Ishikawa (cell line): ENCODE data around the gene EIF5.

Source experiments
- CEBPB ChIP-seq: IDR thresholded peaks from 2 replicates; pipeline ENCODE4 v1.6.1; 2012
- CREB1 ChIP-seq: IDR thresholded peaks from 2 replicates; pipeline ENCODE4 v1.6.1; 2012; ENCODE audit warnings: low read depth
- EGR1 ChIP-seq: IDR thresholded peaks from 2 replicates; pipeline ENCODE4 v1.6.1; 2012
- EP300 ChIP-seq: IDR thresholded peaks from 2 replicates; pipeline ENCODE4 v1.6.1; 2012; ENCODE audit warnings: borderline replicate concordance
- FOXM1 ChIP-seq: IDR thresholded peaks from 2 replicates; pipeline ENCODE4 v1.6.1; 2012; ENCODE audit warnings: low read depth, borderline replicate concordance
- NFIC ChIP-seq: IDR thresholded peaks from 2 replicates; pipeline ENCODE4 v1.6.1; 2012
- RAD21 ChIP-seq: IDR thresholded peaks from 2 replicates; pipeline ENCODE4 v1.6.1; 2012; ENCODE audit warnings: low read depth
- TAF1 ChIP-seq: IDR thresholded peaks from 2 replicates; pipeline ENCODE4 v1.6.1; 2012; ENCODE audit warnings: low read depth, mild to moderate bottlenecking
- TCF12 ChIP-seq: IDR thresholded peaks from 2 replicates; pipeline ENCODE4 v1.6.1; 2012; ENCODE audit warnings: low read depth
- TEAD4 ChIP-seq: IDR thresholded peaks from 2 replicates; pipeline ENCODE4 v1.6.1; 2012
- YY1 ChIP-seq: IDR thresholded peaks from 2 replicates; pipeline ENCODE4 v1.6.1; 2012; ENCODE audit warnings: low read depth
- ZBTB7A ChIP-seq: IDR thresholded peaks from 2 replicates; pipeline ENCODE4 v1.6.1; 2012; ENCODE audit warnings: low read depth
- TF ChIP-seq, protein P1 (sequence below): IDR thresholded peaks from 2 replicates; pipeline ENCODE4 v1.6.1; 2012
- TF ChIP-seq, protein P2 (sequence below): IDR thresholded peaks from 2 replicates; pipeline ENCODE4 v1.6.1; 2012
- TF ChIP-seq, protein P3 (sequence below): IDR thresholded peaks from 2 replicates; pipeline ENCODE4 v1.6.1; 2012; ENCODE audit warnings: low read depth, mild to moderate bottlenecking

EIF5 gene

DNA sequence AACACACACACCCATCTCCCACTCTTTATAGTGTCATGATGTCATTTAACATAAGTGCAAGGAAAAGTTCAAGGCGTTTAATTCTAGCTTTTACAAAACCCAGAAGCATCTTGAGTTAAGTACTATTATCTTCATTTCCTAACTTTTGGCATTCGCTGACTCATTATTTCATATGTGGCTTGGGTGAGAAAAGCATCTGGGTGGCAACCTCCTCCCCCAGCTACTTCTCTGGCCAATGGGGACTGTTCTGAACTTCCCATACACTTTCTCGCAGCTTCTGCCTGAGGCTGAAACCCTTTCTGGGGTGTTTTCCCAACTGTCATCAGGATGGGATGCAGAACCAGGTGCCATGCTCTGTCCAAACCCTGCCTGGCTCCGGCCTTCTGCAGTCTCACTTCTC is 48.3 kb downstream of the EIF5 start:
- no peak for TF ChIP-seq NFIC
- no peak for TF ChIP-seq TEAD4
- TF ChIP-seq ZBTB7A = no peak
- TF ChIP-seq CEBPB = no peak
- TF ChIP-seq, protein P1, sequence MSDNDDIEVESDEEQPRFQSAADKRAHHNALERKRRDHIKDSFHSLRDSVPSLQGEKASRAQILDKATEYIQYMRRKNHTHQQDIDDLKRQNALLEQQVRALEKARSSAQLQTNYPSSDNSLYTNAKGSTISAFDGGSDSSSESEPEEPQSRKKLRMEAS = no peak
- TF ChIP-seq TAF1 = no peak
- no peak for TF ChIP-seq CREB1
- TF ChIP-seq, protein P2, sequence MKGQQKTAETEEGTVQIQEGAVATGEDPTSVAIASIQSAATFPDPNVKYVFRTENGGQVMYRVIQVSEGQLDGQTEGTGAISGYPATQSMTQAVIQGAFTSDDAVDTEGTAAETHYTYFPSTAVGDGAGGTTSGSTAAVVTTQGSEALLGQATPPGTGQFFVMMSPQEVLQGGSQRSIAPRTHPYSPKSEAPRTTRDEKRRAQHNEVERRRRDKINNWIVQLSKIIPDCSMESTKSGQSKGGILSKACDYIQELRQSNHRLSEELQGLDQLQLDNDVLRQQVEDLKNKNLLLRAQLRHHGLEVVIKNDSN = no peak
- no peak for TF ChIP-seq EP300
- TF ChIP-seq, protein P3, sequence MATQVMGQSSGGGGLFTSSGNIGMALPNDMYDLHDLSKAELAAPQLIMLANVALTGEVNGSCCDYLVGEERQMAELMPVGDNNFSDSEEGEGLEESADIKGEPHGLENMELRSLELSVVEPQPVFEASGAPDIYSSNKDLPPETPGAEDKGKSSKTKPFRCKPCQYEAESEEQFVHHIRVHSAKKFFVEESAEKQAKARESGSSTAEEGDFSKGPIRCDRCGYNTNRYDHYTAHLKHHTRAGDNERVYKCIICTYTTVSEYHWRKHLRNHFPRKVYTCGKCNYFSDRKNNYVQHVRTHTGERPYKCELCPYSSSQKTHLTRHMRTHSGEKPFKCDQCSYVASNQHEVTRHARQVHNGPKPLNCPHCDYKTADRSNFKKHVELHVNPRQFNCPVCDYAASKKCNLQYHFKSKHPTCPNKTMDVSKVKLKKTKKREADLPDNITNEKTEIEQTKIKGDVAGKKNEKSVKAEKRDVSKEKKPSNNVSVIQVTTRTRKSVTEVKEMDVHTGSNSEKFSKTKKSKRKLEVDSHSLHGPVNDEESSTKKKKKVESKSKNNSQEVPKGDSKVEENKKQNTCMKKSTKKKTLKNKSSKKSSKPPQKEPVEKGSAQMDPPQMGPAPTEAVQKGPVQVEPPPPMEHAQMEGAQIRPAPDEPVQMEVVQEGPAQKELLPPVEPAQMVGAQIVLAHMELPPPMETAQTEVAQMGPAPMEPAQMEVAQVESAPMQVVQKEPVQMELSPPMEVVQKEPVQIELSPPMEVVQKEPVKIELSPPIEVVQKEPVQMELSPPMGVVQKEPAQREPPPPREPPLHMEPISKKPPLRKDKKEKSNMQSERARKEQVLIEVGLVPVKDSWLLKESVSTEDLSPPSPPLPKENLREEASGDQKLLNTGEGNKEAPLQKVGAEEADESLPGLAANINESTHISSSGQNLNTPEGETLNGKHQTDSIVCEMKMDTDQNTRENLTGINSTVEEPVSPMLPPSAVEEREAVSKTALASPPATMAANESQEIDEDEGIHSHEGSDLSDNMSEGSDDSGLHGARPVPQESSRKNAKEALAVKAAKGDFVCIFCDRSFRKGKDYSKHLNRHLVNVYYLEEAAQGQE = no peak
- no peak for TF ChIP-seq TCF12
- no peak for TF ChIP-seq RAD21

DNA sequence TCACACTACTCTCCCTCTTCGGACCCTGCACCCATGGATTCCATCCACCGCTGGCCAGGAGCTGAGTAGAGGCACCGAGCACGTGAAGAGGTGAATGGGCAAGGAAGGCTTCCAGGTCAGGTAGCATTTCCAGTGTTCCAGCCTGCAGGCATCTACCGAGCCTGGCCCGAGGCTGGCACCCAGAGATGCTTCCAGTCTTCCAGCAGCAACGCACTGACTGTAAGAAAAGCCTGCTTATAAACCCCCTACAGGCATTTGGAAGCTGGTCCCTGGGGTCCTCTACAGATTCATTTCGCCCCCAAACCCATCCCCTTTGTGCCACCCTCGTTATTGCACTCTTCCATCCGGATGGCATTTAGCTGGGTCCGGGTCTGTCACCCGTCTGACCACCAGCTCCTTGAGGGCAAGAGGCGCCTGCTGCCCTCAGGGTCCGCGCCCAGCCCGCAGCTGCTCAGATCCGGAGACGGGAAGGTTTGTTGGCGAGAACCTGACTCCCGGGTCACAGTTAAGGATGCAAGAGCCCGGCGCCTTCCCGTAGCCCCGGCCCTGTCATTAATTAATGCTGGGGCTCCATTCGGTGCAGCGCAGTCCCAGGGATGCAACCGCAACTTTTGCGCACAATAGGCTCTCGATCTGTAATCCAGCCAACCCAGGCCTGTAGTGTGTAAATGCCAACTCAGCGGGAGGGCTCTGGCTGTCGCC is 50.6 kb downstream of the EIF5 start:
- TF ChIP-seq ZBTB7A = 0 out of 2 replicates have a peak, but pooled peaks have one; percentile 27
- no peak for TF ChIP-seq EGR1
- TF ChIP-seq, protein P1 = no peak
- TF ChIP-seq TEAD4 = no peak
- no peak for TF ChIP-seq TAF1
- TF ChIP-seq, protein P2 = no peak
- no peak for TF ChIP-seq RAD21
- peak; percentile 62 for TF ChIP-seq NFIC
- no peak for TF ChIP-seq FOXM1
- no peak for TF ChIP-seq YY1
- TF ChIP-seq CREB1 = no peak
- no peak; the same call in 1 of the 2 replicates for TF ChIP-seq TCF12
- TF ChIP-seq, protein P3 = no peak
- no peak for TF ChIP-seq CEBPB

GRCh38 chr14:103385152-103385928 is 51.3 kb downstream of the EIF5 start, which contains the start of gene MARK3:
Gene MARK3 (plus strand): TSS chr14:103385415. CDS start chr14:103386030, 615 bp downstream.
- TF ChIP-seq, protein P1 = peak; percentile 43; the same call in 1 of the 2 replicates
- TF ChIP-seq TAF1 = peak; percentile 89; the same call in 1 of the 2 replicates
- 0 out of 2 replicates have a peak, but pooled peaks have one; percentile 39 for TF ChIP-seq ZBTB7A
- TF ChIP-seq FOXM1 = no peak; the same call in 1 of the 2 replicates
- TF ChIP-seq EGR1 = peak; percentile 96
- TF ChIP-seq, protein P2 = no peak
- TF ChIP-seq CREB1 = peak; percentile 81
- TF ChIP-seq CEBPB = no peak
- no peak for TF ChIP-seq TEAD4
- TF ChIP-seq TCF12 = 0 out of 2 replicates have a peak, but pooled peaks have one; percentile 24
- no peak; the same call in 1 of the 2 replicates for TF ChIP-seq EP300
- TF ChIP-seq, protein P3 = no peak
- no peak for TF ChIP-seq NFIC
- TF ChIP-seq RAD21 = no peak
- peak; percentile 98 for TF ChIP-seq YY1
